GM19455 (cell line): ENCODE data around the gene MEPCE.

Source experiments
- ATAC-seq: cut with Tn5 transposase; IDR thresholded peaks from one replicate; pipeline ENCODE4 v1.9.1; 2021; ENCODE audit not compliant: unreplicated experiment

Gene MEPCE

GRCh38 chr7:100481466-100481865, 51.8 kb downstream of the MEPCE start:
- no peak for ATAC-seq

GRCh38 chr7:100482728-100483089, 53.1 kb downstream of the MEPCE start:
- no peak for ATAC-seq

- peak; percentile 59 for ATAC-seq
These were observed 53.6 kb downstream of the MEPCE start for GRCh38 chr7:100483090-100483721.
